Left hindlimb (tissue), 1 donor: ENCODE measurements around the gene PXT1.
"Not testable (repeated sequence)": the region's sequence is repeated elsewhere in the genome, so short reads cannot be mapped to it uniquely, and the experiment has no call there.

Experiments
- DNase-seq: peaks from one replicate; pipeline ENCODE4 v3.0.0-alpha.2; 2018

The PXT1 gene

GRCh38 chr6:36368421-36368820 is 74.2 kb downstream of the PXT1 start:
- DNase-seq, result no peak

GRCh38 chr6:36367743-36368142 is 74.9 kb downstream of the PXT1 start:
- no peak for DNase-seq

GRCh38 chr6:36364669-36365479 is 77.8 kb downstream of the PXT1 start:
- DNase-seq, result no peak

GRCh38 chr6:36364061-36364635 is 78.5 kb downstream of the PXT1 start:
- not testable (repeated sequence) for DNase-seq

GRCh38 chr6:36363371-36363752 is 79.3 kb downstream of the PXT1 start:
- DNase-seq, result not testable (repeated sequence)

- DNase-seq, result no peak
Measured at GRCh38 chr6:36362551-36363370, 79.9 kb downstream of the PXT1 start.

GRCh38 chr6:36361071-36361470 is 81.6 kb downstream of the PXT1 start:
- no peak for DNase-seq

GRCh38 chr6:36360241-36361054 is 82.2 kb downstream of the PXT1 start:
- DNase-seq, result peak; percentile 77

GRCh38 chr6:36358226-36358915 is 84.3 kb downstream of the PXT1 start:
- DNase-seq, result no peak

- DNase-seq, result no peak
Measured at GRCh38 chr6:36357872-36358225, 84.8 kb downstream of the PXT1 start.

- no peak for DNase-seq
Measured at GRCh38 chr6:36355819-36356218, 86.8 kb downstream of the PXT1 start.

- no peak for DNase-seq
Measured at GRCh38 chr6:36353411-36353915, 89.2 kb downstream of the PXT1 start.

- DNase-seq, result no peak
Measured at GRCh38 chr6:36352477-36353157, 90.0 kb downstream of the PXT1 start.

- no peak for DNase-seq
Measured at GRCh38 chr6:36350681-36351571, 91.7 kb downstream of the PXT1 start.

GRCh38 chr6:36350082-36350481 is 92.6 kb downstream of the PXT1 start:
- DNase-seq, result no peak

GRCh38 chr6:36349240-36349639 is 93.4 kb downstream of the PXT1 start:
- DNase-seq, result no peak

- no peak for DNase-seq
Measured at GRCh38 chr6:36347621-36348020, 95.0 kb downstream of the PXT1 start.

- no peak for DNase-seq
Measured at GRCh38 chr6:36346486-36347273, 96.0 kb downstream of the PXT1 start.

- no peak for DNase-seq
Measured at GRCh38 chr6:36345681-36346466, 96.8 kb downstream of the PXT1 start.
